Measurements from ENCODE around the gene FBXO38. TPM values are rescaled to one million over a fixed set of nuclear protein-coding genes. Genes with fewer than 3 reads are reported as not detected.

FBXO38 gene
- total and polyA plus RNA-seq, 9 of the 15 experiments (the other 6 are each of a cell fraction or from before 2014, with no cell fraction given), result 7.4 to 39.4 (median 29.3) TPM

DNA sequence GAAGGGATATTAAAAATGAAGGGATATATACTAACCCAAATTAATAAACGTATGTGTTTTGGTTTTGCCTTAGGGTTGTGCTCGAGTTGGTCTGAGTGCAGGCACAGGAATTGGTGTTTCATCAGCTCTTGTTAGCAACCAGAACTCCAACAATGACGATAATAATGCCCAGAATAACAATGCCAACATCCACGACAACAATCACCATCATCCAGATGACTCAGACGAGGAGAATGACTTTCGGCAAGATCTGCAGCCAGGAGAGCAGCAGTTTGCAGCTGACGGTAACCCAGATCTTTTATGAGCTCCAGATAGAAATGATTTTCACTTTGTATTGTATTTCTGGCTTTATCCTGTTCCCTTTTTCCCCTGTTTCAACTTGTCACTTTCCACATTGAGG is 33.2 kb downstream of the FBXO38 start:
- Histone ChIP-seq H3K36me3 (ENCODE audit: control insufficient read depth, insufficient read depth, low read length) (peaks cover 82% of the 10 kb centered on the region), H3K9ac (ENCODE audit: insufficient read depth in 1 of 2, low read depth in 2 of 2, low read length in 2 of 2) (no peak overlapping the region), H3K27me3 (ENCODE audit: control insufficient read depth in 2 of 2, insufficient read depth in 2 of 2, low read length in 2 of 2) (no peaks in the 10 kb centered on the region), H3K4me3 (no peak overlapping the region), H3K4me1 (replicated peaks in 1 of 2; ENCODE audit: control insufficient read depth in 2 of 2, insufficient read depth in 2 of 2, low read length in 2 of 2) (no peaks in the 10 kb centered on the region), H3K79me2 (ENCODE audit: control insufficient read depth, insufficient read depth, low read length) (no peaks in the 10 kb centered on the region), H4K20me1 (replicated peaks; ENCODE audit: control insufficient read depth, insufficient read depth, low read length) (no peaks in the 10 kb centered on the region), H3K27ac (ENCODE audit: extremely low read depth, low read depth, low read length) (no peak overlapping the region), H3K9me1 (ENCODE audit: control insufficient read depth, insufficient read depth, low read length) (no peaks in the 10 kb centered on the region), H2AFZ (ENCODE audit: low read depth, low read length) (no peak overlapping the region), H3K9me3 (replicated peaks; ENCODE audit: control insufficient read depth, insufficient read depth, low read depth, low read length) (no peaks in the 10 kb centered on the region), H3K4me2 (ENCODE audit: insufficient read depth, low read length) (no peak overlapping the region)
- no peak for DNase-seq (ENCODE audit: extremely low read depth in 1 of 4, low spot score in 3 of 4)
- ChIA-PET CTCF (ENCODE audit: low intra/inter-chr PET ratio) (no interaction called here), POLR2A (no interaction called here)
- no peak for ATAC-seq
- no TSS peak for BruUV-seq (replicated peaks)
- 90% methylated on average over 7 of the region's 7 CpGs for WGBS (ENCODE audit: insufficient coverage, low coverage, missing lambda C conversion rate)
- FAIRE-seq, result no peak
- in situ Hi-C loops (cut with MboI) (no loop called here), intact Hi-C loops (cut with micrococcal nuclease) (loop anchor here (10.0 kb wide), 1 partner anchor 1912 kb away; no protein-coding TSS in a partner anchor)
- TF ChIP-seq ZNF707 (CRISPR knock-in tag; conservative IDR thresholded peaks at IDR 0.05) (no peak), ZBTB40 (IDR thresholded peaks at IDR 0.05) (no peak), ZBTB40 (CRISPR knock-in tag; IDR thresholded peaks at IDR 0.05) (no peak), CBFA2T3 (IDR thresholded peaks at IDR 0.05) (no peak), KLF10 (CRISPR knock-in tag; IDR thresholded peaks at IDR 0.05) (no peak), ARNT (IDR thresholded peaks at IDR 0.05) (no peak), ZNF592 (IDR thresholded peaks at IDR 0.05) (no peak), ZFP1 (CRISPR knock-in tag; IDR thresholded peaks at IDR 0.05) (no peak)

Measured in K562 (cell line).